ENCODE results near the gene DAGLA.

DNA sequence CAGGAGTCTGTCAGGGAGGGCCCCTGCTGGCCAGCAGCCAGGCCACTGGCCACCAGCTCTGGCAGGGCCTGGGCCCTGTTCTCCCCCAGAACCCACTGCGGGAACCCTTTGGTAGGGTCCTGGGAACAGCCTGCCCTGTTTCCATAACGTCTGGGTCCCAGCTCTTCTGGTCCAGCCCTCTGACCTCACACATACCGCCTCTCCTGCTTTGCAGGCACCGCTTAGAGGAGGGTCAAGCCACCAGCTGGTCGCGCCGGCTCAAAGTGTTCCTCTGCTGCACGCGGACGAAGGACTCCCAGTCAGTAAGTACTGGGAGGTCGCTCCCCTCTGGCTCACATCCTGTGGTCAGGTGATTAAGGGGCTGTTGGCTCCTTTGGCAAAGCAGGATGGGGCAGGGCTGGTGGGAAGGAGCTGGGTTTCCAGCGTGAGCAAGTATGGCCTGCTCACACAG is 45.6 kb downstream of the DAGLA start:
- TF ChIP-seq, protein P1, sequence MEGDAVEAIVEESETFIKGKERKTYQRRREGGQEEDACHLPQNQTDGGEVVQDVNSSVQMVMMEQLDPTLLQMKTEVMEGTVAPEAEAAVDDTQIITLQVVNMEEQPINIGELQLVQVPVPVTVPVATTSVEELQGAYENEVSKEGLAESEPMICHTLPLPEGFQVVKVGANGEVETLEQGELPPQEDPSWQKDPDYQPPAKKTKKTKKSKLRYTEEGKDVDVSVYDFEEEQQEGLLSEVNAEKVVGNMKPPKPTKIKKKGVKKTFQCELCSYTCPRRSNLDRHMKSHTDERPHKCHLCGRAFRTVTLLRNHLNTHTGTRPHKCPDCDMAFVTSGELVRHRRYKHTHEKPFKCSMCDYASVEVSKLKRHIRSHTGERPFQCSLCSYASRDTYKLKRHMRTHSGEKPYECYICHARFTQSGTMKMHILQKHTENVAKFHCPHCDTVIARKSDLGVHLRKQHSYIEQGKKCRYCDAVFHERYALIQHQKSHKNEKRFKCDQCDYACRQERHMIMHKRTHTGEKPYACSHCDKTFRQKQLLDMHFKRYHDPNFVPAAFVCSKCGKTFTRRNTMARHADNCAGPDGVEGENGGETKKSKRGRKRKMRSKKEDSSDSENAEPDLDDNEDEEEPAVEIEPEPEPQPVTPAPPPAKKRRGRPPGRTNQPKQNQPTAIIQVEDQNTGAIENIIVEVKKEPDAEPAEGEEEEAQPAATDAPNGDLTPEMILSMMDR (IDR thresholded peaks at IDR 0.05) = no peak
- no peak for TF ChIP-seq POLR2A (IDR thresholded peaks at IDR 0.05)
